Endothelial cell of umbilical vein (primary cell): ENCODE data around the gene TSPO. TPM values are rescaled to one million over a fixed set of nuclear protein-coding genes. Genes with fewer than 3 reads are reported as not detected.

ENCODE experiments used
- Bru-seq: library from RNA; stranded (reverse); fragments of 400-500 nt; gene quantifications from one replicate; lab custom pipeline; 2021; lab: Mats Ljungman, UMichigan
- BruChase-seq, 2 experiments: library from RNA; stranded (reverse); fragments of 400-500 nt; gene quantifications; one replicate each; lab custom pipeline; 2021; lab: Mats Ljungman, UMichigan
- BruUV-seq: library from RNA; stranded (reverse); fragments of 400-500 nt; replicated peaks from 2 replicates; lab custom pipeline; 2021; lab: Mats Ljungman, UMichigan
- CTCF ChIA-PET: fragments of 300-600, 350-600 bp; sonication (Branson Sonifier 250); formaldehyde crosslinking; loops from one replicate; lab custom pipeline; 2021; ENCODE audit warnings: antibody characterized with exemption, inconsistent platforms; lab: Charles Lee
- POLR2A ChIA-PET: fragments of 300-600, 350-600 bp; sonication (Branson Sonifier 250); formaldehyde crosslinking; loops from one replicate; lab custom pipeline; 2021; ENCODE audit warnings: antibody characterized with exemption, inconsistent platforms; lab: Charles Lee
- DNase-seq: peaks from one replicate; pipeline ENCODE4 v3.0.0-alpha.2; 2011; ENCODE audit warnings: low read depth, low spot score
- FAIRE-seq: peaks from 2 replicates; lab custom pipeline; 2011; peaks lifted over from hg19 to GRCh38; lab: Jason Lieb, UNC
- H2AFZ ChIP-seq: 2 replicates; pipeline ENCODE4 v1.6.0; 2012; ENCODE audit warnings: low read depth, low read length, control low read depth, inconsistent platforms
- H3K27ac ChIP-seq: 2 replicates; pipeline ENCODE4 v1.5.1; 2011; ENCODE audit warnings: low read depth, mild to moderate bottlenecking, control low read depth, low read length, moderate library complexity; ENCODE audit not compliant: insufficient read depth
- H3K27me3 ChIP-seq, 2 experiments: 2 replicates each; pipeline versions ENCODE4 v1.6.0 to v1.6.1; 2011; ENCODE audit warnings: low read length in 2 of 2, mixed read lengths in 1 of 2; ENCODE audit not compliant: control insufficient read depth in 2 of 2, insufficient read depth in 2 of 2
- H3K36me3 ChIP-seq, 2 experiments: 2 replicates in 1 of 2; 3 replicates in 1 of 2; pipeline ENCODE4 v1.5.1; 2011; ENCODE audit warnings: low read length in 2 of 2, mild to moderate bottlenecking in 1 of 2, moderate library complexity in 1 of 2; ENCODE audit not compliant: control insufficient read depth in 2 of 2, insufficient read depth in 2 of 2; ENCODE audit errors: extremely low read depth in 1 of 2
- H3K4me1 ChIP-seq: 3 replicates; pipeline ENCODE4 v1.5.1; 2011; ENCODE audit warnings: mild to moderate bottlenecking, low read length; ENCODE audit not compliant: control insufficient read depth, insufficient read depth; ENCODE audit errors: extremely low read depth
- H3K4me2 ChIP-seq: 2 replicates; pipeline ENCODE4 v1.6.1; 2011; ENCODE audit warnings: low read length, control low read depth, mixed read lengths; ENCODE audit not compliant: insufficient read depth
- H3K4me3 ChIP-seq, 3 experiments: fragments of 200-600 bp in 1 of 3; sonication (generic), shearing (Covaris generic) in 1 of 3; replicated peaks in 1 of 3; 2 replicates each; pipeline ENCODE4 v1.5.1; 2011 to 2016; ENCODE audit warnings: control low read depth in 3 of 3, low read length in 3 of 3, mild to moderate bottlenecking in 2 of 3, inconsistent platforms in 1 of 3, low read depth in 1 of 3, moderate library complexity in 1 of 3; ENCODE audit not compliant: insufficient read depth in 1 of 3
- H3K79me2 ChIP-seq: 2 replicates; pipeline ENCODE4 v1.6.0; 2012; ENCODE audit warnings: low read length, inconsistent platforms; ENCODE audit not compliant: control insufficient read depth, insufficient read depth
- H3K9ac ChIP-seq: replicated peaks from 2 replicates; pipeline ENCODE3; 2011; ENCODE audit warnings: low read length, control low read depth; ENCODE audit not compliant: insufficient read depth; ENCODE audit errors: extremely low read depth
- H3K9me1 ChIP-seq: replicated peaks from 3 replicates; pipeline ENCODE4 v1.6.0; 2011; ENCODE audit warnings: mild to moderate bottlenecking, low read length; ENCODE audit not compliant: control insufficient read depth, insufficient read depth; ENCODE audit errors: extremely low read depth
- H3K9me3 ChIP-seq: replicated peaks from 2 replicates; pipeline ENCODE4 v1.5.1; 2012; ENCODE audit warnings: low read length, inconsistent platforms; ENCODE audit not compliant: control insufficient read depth, insufficient read depth
- H4K20me1 ChIP-seq: replicated peaks from 2 replicates; pipeline ENCODE3; 2011; ENCODE audit warnings: mild to moderate bottlenecking, low read length; ENCODE audit not compliant: control insufficient read depth, insufficient read depth; ENCODE audit errors: extremely low read depth
- JUN ChIP-seq: IDR thresholded peaks from 2 replicates; pipeline ENCODE4 v1.6.1; 2011; ENCODE audit warnings: borderline replicate concordance, low read depth; ENCODE audit not compliant: insufficient read length, insufficient read depth
- MYC ChIP-seq: IDR thresholded peaks from one replicate; pipeline ENCODE4 v1.6.1; 2011; ENCODE audit warnings: mild to moderate bottlenecking, low read depth, low read length
- POLR2A ChIP-seq: IDR thresholded peaks from 2 replicates; pipeline ENCODE4 v1.6.1; 2012; ENCODE audit warnings: low read depth, mild to moderate bottlenecking, control low read depth, low read length
- POLR2AphosphoS5 ChIP-seq: IDR thresholded peaks from 2 replicates; pipeline ENCODE4 v1.6.1; 2012; ENCODE audit warnings: low read depth, mild to moderate bottlenecking, control low read depth, low read length, moderate library complexity; ENCODE audit not compliant: insufficient read depth
- dilution Hi-C: fragments of 300-500 bp; cut with MboI; formaldehyde crosslinking; loops from one replicate; pipeline ENCODE4 v1.15.0; 2019; ENCODE audit warnings: low sequenced_read_pairs; ENCODE audit not compliant: extremely low pct_ligation_motif_present
- intact Hi-C: fragments of 100-400 bp; cut with micrococcal nuclease; formaldehyde crosslinking; loops from one replicate; pipeline ENCODE4 v1.10.0; 2022
- long read RNA-seq: library from polyadenylated mRNA; stranded (forward); transcript quantifications from one replicate; pipeline ENCODE4 v2.0.0, GENCODE V29; 2021
- polyA minus RNA-seq, 3 experiments: library from RNA; depleted of rRNA, polyadenylated mRNA; stranded (reverse); fragments of >200 nt; gene quantifications; 1 replicate in 1 of 3; 2 replicates in 2 of 3; pipeline ENCODE4 v1.2.3, GENCODE V29; 2011
- polyA plus RNA-seq, 4 experiments: library from polyadenylated mRNA; depleted of rRNA in 3 of 4; stranded (reverse) in 3 of 4; unstranded in 1 of 4; fragments of >200 nt; gene quantifications; 2 replicates each; pipeline versions ENCODE4 v1.2.1 to v1.2.3, GENCODE V29; 2011 to 2012; ENCODE audit warnings: missing spikeins in 1 of 4
- total RNA-seq: library from RNA; stranded (reverse); gene quantifications from 2 replicates; pipeline ENCODE4 v1.2.3, GENCODE V29; 2021
- TF ChIP-seq, protein P1 (sequence below), 2 donors: IDR thresholded peaks; 1 replicate in 1 of 2; 2 replicates in 1 of 2; pipeline ENCODE4 v1.5.1; 2011; ENCODE audit warnings: low read length in 2 of 2, mild to moderate bottlenecking in 2 of 2, moderate library complexity in 2 of 2, control low read depth in 1 of 2, inconsistent platforms in 1 of 2, low read depth in 1 of 2; ENCODE audit not compliant: insufficient read depth in 1 of 2; ENCODE audit errors: extremely low read depth in 1 of 2
- TF ChIP-seq, protein P2 (sequence below): IDR thresholded peaks from 2 replicates; pipeline ENCODE4 v1.6.1; 2011; ENCODE audit not compliant: insufficient read depth, insufficient read length

The TSPO gene
- total RNA-seq: 328 and 346 TPM in 2 replicates
- 720 and 1,228 TPM in 2 replicates for polyA plus RNA-seq
- 330 and 448 TPM in 2 replicates for polyA plus RNA-seq (2011; cell fraction: cytosol; rRNA removed)
- 114 and 133 TPM in 2 replicates for polyA plus RNA-seq (2011; cell fraction: nucleus; rRNA removed)
- 151 and 361 TPM in 2 replicates for polyA plus RNA-seq (2012)
- 76.8 and 89.2 TPM in 2 replicates for polyA minus RNA-seq
- 71.9 TPM for polyA minus RNA-seq (2011; cell fraction: cytosol; rRNA and poly(A)+ RNA removed)
- polyA minus RNA-seq (2011; cell fraction: nucleus; rRNA and poly(A)+ RNA removed): 19.2 and 32.9 TPM in 2 replicates
- percentile 73 among the genes with signal in this experiment for Bru-seq, nascent RNA
- BruChase-seq, experiment 1, labeled RNA remaining after a 6-hour chase: percentile 86 among the genes with signal in this experiment
- BruChase-seq, experiment 2, labeled RNA remaining after a 2-hour chase: percentile 81 among the genes with signal in this experiment
- long read RNA-seq, transcript TSPO-202 (4 exons, 881 nt): major isoform, 1,085 of 1,292 reads
- long read RNA-seq, transcript TSPO-203 (4 exons, 1,075 nt): minor isoform, 14 of 1,292 reads
- long read RNA-seq, transcript TSPO-206 (3 exons, 636 nt): minor isoform, 37 of 1,292 reads
- long read RNA-seq, partial matches to known transcripts: 38 of 1,292 reads
- long read RNA-seq, other reads (novel, unspliced or antisense): 118 of 1,292 reads

DNA sequence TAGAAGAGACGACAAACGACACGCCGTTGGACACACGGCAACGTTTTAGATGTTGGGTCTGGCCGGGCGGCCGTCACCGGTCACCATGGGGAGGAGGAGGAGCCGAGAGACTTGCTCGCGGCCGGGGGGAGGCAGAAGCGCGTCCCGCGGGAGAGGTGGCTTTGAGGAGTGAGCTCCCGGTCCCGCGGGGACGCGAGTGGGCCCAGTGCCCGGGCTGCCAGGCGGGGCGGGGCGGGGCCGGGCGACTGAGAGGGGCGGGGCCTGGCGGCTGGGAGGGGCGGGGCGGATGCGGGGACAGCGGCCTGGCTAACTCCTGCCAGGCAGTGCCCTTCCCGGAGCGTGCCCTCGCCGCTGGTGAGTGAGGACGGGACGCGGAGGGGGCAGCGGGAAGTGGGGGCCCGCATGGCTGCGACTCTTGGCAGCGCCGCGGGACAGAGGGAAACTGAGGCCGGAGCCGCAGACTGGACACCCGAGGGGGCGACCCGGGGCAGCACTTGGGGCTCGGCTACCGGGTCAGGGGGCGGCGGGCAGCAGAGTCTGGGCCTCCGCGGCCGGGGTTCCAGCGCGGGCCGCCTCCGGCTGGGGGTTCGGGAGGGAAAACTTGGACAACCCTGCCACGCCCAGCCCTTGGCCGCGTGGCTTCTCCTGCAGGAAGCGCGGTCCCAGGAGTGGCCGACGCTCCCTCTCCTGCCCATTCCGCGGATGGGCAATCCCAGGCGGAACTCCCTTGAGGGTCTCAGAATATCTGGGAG lies at the start of gene TSPO:
Gene TSPO, plus strand, starts transcription at position 309 of the 752 bp plus-strand sequence. CDS start 7,680 bp downstream, outside the sequence.
- intact Hi-C loops: loop anchor here (2.0 kb wide), 1 partner anchor 35 kb away; the partner anchor contains the start of gene TTLL12
- Histone ChIP-seq H3K79me2 (peaks cover 46% of the 10 kb centered on the region), H3K36me3 (peaks cover 0 to 5% of the 10 kb centered on the region in 2 experiments), H3K9me3 (no peaks in the 10 kb centered on the region), H3K9ac (peak within 1 kb of the TSS; percentile 72), H3K27me3 (no peaks in the 10 kb centered on the region), H4K20me1 (no peaks in the 10 kb centered on the region), H3K27ac (peak within 1 kb of the TSS; percentile 39), H3K4me3 (peak within 1 kb of the TSS; percentile 52 to 77 (median 65)), H2AFZ (peak within 1 kb of the TSS; percentile 99), H3K4me1 (peaks cover 3% of the 10 kb centered on the region), H3K9me1 (no peaks in the 10 kb centered on the region), H3K4me2 (peak within 1 kb of the TSS; percentile 74)
- dilution Hi-C loops: no loop called here
- BruUV-seq: no TSS peak
- ChIA-PET POLR2A (interaction anchor here (0.6 kb wide), 1 partner anchor 31 kb away, joined by 3 read pairs; no protein-coding TSS in a partner anchor), CTCF (interaction anchor here (1.2 kb wide), 1 partner anchor 36 kb away, joined by 3 read pairs; no protein-coding TSS in a partner anchor)
- TF ChIP-seq POLR2A (peak; percentile 81), MYC (peak; percentile 70), POLR2AphosphoS5 (peak; percentile 6), JUN (no peak)
- TF ChIP-seq, protein P1, sequence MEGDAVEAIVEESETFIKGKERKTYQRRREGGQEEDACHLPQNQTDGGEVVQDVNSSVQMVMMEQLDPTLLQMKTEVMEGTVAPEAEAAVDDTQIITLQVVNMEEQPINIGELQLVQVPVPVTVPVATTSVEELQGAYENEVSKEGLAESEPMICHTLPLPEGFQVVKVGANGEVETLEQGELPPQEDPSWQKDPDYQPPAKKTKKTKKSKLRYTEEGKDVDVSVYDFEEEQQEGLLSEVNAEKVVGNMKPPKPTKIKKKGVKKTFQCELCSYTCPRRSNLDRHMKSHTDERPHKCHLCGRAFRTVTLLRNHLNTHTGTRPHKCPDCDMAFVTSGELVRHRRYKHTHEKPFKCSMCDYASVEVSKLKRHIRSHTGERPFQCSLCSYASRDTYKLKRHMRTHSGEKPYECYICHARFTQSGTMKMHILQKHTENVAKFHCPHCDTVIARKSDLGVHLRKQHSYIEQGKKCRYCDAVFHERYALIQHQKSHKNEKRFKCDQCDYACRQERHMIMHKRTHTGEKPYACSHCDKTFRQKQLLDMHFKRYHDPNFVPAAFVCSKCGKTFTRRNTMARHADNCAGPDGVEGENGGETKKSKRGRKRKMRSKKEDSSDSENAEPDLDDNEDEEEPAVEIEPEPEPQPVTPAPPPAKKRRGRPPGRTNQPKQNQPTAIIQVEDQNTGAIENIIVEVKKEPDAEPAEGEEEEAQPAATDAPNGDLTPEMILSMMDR (IDR thresholded peaks at IDR 0.05; ENCODE audit: extremely low read depth in 1 of 2, insufficient read depth in 1 of 2, low read depth in 1 of 2, low read length in 2 of 2): no peak
- TF ChIP-seq, protein P2, sequence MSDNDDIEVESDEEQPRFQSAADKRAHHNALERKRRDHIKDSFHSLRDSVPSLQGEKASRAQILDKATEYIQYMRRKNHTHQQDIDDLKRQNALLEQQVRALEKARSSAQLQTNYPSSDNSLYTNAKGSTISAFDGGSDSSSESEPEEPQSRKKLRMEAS: peak; percentile 12
- DNase-seq: peak; percentile 38
- FAIRE-seq: peak; percentile 37
